ENCODE results near the gene SLC26A3.

DNA sequence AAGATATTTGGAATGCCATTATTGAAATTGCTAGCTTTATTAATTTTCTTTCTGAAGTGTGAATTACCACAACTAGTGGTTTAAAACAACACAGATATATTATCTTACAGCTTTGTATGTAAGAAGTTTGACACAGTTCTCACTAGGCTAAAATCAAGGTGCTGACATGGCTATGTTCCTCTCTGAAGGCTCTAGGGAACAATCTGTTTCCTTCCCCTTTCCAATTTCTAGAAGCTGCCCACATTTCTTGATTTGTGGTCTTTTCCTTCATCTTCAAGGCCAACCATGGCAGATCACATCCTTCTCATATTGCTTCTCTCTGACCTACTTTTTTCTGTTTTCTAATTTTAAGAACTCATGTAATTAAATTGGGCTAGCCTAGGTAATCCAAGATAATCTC is 43.3 kb upstream of the SLC26A3 start:
- TF ChIP-seq CTCF (IDR thresholded peaks at IDR 0.05) = no peak
- TF ChIP-seq EZH2 (IDR thresholded peaks at IDR 0.05) = no peak
